Activated CD4-positive, alpha-beta T cell treated with anti-CD3 and anti-CD28 coated beads, Interleukin-2, Interleukin-6, amounts not matched to agents 100 ng/mL and 50 ng/mL, durations not matched to agents 16 hours and 8 hours (primary cell): Measurements from ENCODE around the gene DBNDD2.

Experiments used
- DNase-seq: peaks from one replicate; pipeline ENCODE4 v3.0.0-alpha.2; 2020

DBNDD2 gene

DNA sequence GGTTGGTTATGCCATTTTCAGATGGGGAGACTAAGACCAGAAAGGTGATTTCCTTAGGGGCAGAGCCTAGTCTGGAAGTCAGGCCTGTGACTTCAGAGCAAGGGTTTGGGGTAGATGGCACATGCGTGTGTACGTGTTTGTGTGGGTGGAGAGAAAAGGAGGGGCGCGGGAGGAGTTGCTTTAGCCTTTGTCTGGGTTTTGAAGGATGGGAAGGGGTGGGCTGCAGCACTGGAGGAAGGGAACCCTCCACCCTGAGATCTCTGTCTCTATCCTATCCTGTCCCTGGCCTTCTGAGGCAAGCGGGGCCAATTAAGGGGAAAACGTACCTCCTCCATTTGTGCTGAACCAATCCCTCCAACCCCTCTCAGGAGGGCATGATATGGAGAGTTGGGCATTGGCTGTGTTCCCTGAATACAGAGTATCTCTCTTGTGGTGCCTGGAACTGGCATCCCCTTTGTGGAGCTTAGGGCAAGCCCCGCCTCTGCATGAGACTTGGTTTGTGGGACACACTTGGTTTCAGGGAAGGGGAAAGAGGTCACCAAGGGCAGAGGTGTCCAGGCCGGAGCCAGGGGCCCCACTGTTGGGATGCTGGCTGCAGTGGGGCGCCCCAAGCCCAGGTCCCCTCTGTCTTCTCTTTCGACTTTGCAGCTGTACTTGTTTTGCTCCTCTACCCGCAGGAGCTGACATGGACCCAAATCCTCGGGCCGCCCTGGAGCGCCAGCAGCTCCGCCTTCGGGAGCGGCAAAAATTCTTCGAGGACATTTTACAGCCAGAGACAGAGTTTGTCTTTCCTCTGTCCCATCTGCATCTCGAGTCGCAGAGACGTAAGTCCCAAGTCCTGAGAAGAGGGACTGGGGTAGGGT, at the start of gene DBNDD2:
DBNDD2 (plus strand) TSS at position 507 of the 863 bp plus-strand sequence; CDS start at position 686, 179 bp downstream.
- DNase-seq: no peak

DNA sequence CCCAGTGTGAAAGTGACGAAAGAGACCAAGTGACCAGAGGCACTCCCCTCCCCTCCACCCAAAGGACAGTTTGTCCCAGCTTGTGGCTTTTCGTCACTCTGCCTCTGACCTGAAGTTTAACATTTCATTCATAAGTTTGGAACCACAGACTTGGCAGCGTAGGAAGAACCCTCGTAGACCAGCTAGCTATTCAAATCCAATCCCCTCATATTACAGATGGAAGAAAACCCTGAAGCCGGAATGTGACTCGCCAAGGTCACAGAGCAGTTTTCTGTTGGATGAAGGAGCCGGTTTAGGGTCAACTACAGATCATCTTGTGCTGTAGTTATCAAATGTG, 49.1 kb upstream of the DBNDD2 start:
- DNase-seq: no peak

- DNase-seq: no peak
Observed at GRCh38 chr20:45359406-45360148, 48.5 kb upstream of the DBNDD2 start.

DNA sequence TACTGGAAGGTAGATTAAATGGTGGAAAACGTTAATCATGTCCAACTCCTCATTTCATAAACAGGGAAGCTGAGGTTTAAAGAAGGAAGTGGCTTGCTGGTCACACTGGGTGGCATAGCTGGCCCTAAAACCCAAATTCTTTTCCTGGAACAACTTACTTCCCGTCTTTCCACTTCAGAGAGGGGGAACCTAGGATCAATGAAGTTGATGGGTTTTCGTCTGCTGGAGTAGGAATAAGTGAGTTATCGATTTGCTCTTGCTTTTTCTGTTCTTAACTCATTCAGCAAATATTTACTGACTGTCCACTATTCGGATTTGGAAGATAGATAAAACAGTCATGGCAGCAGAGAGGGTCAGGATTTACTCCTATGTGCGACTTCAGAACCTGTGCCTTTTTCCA, 46.3 kb upstream of the DBNDD2 start:
- DNase-seq: no peak

DNA sequence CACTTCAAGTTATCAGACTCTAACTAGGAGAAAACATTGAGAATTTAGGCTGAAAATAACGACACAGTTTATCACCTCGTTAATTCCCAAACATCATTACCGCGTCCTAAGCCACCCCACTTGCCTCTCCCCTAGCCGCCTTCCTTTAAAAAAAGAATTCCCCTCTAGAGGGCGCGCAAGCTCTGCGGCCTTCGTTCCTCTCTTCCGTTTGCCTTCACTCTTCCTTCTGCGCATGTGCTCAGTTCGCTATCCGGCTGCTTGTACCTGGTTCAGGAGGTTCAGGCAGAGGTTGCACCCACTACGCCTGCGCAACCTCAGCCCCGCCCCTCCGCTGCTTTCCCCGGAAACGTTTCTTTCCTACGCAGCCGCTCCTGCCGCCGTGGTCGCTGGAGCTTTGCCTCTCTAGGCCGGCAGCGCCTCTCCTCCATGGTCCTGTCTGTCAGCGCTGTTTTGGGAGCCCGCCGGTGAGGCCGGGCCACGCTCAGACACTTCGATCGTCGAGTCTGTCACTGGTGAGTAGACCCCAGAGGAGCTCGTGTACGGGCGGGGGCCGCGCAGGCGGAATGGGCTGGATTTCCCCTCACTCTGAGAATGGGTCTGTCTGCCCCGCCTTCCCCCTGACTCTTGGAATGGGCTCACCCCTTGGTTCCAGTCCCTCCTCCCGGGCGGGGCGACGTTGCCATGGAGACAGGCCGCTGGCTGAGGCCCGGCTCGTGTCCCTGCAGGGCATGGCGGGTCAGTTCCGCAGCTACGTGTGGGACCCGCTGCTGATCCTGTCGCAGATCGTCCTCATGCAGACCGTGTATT, 45.1 kb upstream of the DBNDD2 start, which contains the start of gene SYS1:
SYS1 (plus strand) TSS at position 353 of the 807 bp plus-strand sequence; CDS start at position 729, 376 bp downstream.
- DNase-seq: peak; percentile 99

GRCh38 chr20:45363611-45364492, 44.2 kb upstream of the DBNDD2 start:
- no peak for DNase-seq

DNA sequence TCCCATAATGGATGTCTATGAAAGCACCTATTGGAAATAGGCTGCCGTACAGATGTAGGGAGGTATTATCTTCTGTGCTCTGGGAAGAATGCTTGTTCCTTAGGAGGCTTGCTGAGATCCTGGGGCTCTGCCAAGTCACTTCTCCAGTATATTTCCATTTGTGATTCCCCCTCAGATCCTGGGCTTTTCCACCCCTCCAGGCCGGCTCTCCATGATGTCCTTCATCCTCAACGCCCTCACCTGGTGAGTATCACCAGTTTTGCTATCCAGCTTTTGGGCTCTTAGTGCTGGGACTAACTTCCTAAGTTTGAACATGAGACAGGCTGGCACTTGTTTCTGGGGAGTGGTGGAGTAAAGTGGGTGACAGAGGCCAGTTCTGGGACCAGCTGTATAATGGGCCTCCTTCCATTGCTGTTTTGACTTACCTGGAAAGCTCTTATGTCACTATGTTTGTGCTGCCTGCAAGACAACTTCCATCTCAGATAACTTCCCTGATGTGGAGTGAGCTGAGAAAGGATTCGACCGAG, 42.6 kb upstream of the DBNDD2 start:
- DNase-seq: no peak

DNA sequence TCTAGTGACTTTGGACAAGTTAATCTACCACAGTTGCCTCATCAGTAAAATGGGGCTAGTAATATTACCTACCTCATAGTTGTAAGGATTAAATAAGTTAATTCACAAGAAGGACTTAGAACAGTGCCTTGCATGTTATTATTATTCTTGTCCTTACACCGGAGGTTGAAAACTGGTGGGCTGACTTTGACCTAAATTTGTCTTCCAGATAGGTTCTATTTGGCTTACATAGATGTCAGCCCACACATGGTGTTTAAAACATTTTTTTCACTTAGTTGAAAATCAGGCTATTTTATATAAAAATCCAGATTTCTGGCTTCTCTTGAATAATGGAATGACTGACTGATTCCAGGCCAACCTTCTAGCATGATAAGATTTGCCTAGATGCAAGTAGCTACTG, 41.9 kb upstream of the DBNDD2 start:
- DNase-seq: no peak

GRCh38 chr20:45366631-45367030, 41.5 kb upstream of the DBNDD2 start:
- no peak for DNase-seq

GRCh38 chr20:45367126-45367525, 41.0 kb upstream of the DBNDD2 start:
- no peak for DNase-seq

- DNase-seq: peak; percentile 77
Observed at GRCh38 chr20:45368221-45368980, 39.7 kb upstream of the DBNDD2 start.

GRCh38 chr20:45370571-45371160, 37.4 kb upstream of the DBNDD2 start:
- no peak for DNase-seq

- DNase-seq: no peak
Observed at GRCh38 chr20:45372241-45372640, 35.8 kb upstream of the DBNDD2 start.

- no peak for DNase-seq
Observed at GRCh38 chr20:45372646-45373352, 35.3 kb upstream of the DBNDD2 start.

DNA sequence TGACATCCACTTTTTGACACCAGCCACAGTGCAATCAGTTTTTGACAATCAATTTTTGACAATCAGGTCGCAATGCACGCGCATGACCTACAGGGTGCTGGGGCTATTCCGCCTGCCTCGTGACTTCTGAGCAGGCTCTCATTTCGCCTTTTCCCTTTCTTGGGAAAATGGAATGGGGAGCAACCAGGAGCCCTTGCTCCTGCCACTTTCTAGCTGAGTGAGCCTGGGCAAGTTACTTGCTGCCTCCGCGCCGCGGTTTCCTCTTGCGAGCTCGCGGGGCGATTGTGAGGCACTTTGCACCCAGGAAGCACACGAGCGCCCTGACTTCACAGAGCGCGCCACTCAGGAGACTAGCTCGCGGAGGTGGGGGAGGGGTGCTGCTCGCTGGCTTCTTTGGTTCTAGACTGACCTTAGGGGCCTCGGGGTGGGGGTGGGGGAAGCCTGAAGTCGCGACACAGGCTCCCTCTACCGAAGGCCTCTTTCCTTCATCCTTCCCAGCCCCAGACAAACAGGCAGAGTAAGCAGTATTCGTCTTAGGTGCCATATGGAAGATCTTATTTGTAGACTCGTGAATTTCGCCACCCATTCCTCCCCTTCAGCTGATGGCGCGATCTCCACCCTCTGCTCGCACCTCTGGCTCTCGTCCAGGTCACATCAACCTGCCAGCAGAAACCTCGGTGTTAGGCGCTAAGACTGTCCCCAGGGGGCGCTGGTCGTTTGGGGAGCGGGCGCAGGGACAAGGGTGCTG, 34.6 kb upstream of the DBNDD2 start:
- peak; percentile 93 for DNase-seq

GRCh38 chr20:45374101-45374467, 34.0 kb upstream of the DBNDD2 start:
- no peak for DNase-seq

GRCh38 chr20:45374966-45375365, 33.1 kb upstream of the DBNDD2 start:
- no peak for DNase-seq

DNA sequence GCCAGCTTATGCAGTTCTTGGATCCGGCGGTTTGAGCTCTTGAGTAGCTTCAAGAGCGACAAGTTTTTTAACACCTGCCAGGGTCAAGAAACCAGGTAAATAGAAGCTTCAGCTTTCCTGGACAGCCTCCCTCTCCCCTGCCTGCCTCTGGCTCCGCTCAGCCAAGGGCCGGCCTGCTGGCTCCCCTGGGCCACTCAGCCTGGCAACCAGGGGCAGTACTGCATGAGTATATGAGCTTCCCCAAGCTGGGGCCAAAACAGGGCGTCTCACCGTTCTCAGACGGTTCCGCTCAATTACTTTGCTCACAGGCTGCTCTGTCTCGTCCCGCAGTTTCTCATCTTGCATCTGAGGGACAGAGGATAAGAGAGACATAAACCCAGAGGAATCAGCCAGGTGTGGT, 30.8 kb upstream of the DBNDD2 start:
- no peak for DNase-seq

- DNase-seq: no peak
Observed at GRCh38 chr20:45378191-45378590, 29.9 kb upstream of the DBNDD2 start, which contains the start of gene TP53TG5. Gene TP53TG5 (minus strand): TSS chr20:45378325. CDS start chr20:45378236, 89 bp downstream.
